Measurements from ENCODE around the gene SOS1.

SOS1 gene

DNA sequence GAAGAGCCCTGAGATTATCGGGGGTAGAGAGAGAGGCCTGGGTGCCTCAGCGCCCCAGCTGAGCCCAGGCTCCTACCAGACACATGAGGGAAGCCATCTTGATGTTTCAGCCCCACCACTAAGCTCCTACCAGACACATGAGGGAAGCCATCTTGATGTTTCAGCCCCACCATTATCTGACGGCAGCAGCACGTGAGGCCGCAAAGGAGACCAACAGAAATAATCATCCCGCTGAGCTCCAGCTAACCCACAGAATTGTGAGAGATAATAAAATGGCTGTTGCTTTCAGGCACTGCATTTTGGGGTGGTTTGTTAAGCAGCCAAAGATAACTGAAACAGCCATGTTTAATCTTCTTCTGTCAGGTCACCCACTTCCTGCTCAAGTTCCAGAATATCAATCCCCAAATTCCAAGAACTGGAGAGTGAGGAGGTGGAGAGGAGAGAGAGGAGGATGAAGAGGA is 29.3 kb upstream of the SOS1 start:
- H3K4me3 ChIP-seq (ENCODE audit: low read depth, low read length), result no peak overlapping the region
- no peaks in the 10 kb centered on the region for H3K27me3 ChIP-seq
- DNase-seq, result no peak
- no peaks in the 10 kb centered on the region for H3K4me1 ChIP-seq
- TF ChIP-seq, protein P1, sequence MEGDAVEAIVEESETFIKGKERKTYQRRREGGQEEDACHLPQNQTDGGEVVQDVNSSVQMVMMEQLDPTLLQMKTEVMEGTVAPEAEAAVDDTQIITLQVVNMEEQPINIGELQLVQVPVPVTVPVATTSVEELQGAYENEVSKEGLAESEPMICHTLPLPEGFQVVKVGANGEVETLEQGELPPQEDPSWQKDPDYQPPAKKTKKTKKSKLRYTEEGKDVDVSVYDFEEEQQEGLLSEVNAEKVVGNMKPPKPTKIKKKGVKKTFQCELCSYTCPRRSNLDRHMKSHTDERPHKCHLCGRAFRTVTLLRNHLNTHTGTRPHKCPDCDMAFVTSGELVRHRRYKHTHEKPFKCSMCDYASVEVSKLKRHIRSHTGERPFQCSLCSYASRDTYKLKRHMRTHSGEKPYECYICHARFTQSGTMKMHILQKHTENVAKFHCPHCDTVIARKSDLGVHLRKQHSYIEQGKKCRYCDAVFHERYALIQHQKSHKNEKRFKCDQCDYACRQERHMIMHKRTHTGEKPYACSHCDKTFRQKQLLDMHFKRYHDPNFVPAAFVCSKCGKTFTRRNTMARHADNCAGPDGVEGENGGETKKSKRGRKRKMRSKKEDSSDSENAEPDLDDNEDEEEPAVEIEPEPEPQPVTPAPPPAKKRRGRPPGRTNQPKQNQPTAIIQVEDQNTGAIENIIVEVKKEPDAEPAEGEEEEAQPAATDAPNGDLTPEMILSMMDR (IDR thresholded peaks at IDR 0.05; ENCODE audit: low read depth, low read length), result no peak
- no peaks in the 10 kb centered on the region for H3K9me3 ChIP-seq
- no peaks in the 10 kb centered on the region for H3K36me3 ChIP-seq

DNA sequence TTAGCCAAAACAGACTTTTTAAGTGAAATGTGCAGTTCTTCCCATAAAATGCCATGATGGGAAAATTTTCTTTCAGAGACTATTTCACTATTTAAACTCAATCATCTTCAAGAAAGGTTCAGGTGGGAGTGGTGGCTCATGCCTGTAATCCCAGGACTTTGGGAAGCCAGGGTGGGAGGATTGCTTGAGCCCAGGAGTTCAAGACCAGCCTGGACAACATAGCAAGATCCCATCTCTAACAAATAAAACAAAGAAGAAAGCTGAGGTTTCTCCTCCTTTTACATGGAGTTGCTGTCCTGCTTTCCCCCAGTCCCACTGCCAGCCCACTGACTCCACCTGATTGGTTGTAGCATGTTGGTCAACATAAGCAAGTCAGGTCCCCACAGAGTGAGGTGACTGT is 25.8 kb upstream of the SOS1 start:
- H3K36me3 ChIP-seq, result no peaks in the 10 kb centered on the region
- H3K27me3 ChIP-seq, result no peaks in the 10 kb centered on the region
- DNase-seq, result no peak
- H3K4me3 ChIP-seq (ENCODE audit: low read depth, low read length), result no peak overlapping the region
- no peaks in the 10 kb centered on the region for H3K9me3 ChIP-seq
- TF ChIP-seq, protein P1 (IDR thresholded peaks at IDR 0.05; ENCODE audit: low read depth, low read length), result no peak
- H3K4me1 ChIP-seq, result peaks cover 1% of the 10 kb centered on the region

DNA sequence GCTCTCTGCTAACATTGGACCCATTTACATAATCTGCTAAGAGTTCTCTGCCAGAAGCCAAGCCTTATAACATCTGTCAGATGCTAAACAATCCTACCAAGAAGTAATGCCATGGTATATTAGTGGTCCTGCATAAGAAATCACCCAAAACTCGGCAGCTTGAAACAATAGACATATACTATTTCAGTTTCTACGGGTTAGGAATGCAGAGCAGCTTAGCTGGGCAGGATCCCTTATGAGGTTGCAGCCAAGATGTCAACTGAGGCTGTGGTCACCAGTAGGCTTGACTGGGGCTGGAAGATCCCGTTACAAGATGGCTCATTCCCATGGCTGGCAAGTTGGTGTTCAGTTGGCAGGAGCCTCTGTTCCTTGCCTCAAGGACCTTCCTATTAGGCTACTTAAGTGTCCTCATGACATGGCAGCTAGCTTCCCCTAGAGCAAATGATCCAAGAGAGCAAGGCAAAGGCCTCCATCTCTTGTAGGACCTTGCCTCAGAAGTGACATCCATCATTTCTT is 25.1 kb upstream of the SOS1 start:
- Histone ChIP-seq H3K9me3 (no peaks in the 10 kb centered on the region), H3K4me3 (ENCODE audit: low read depth, low read length) (no peak overlapping the region), H3K4me1 (peaks cover 3% of the 10 kb centered on the region), H3K27me3 (no peaks in the 10 kb centered on the region), H3K36me3 (no peaks in the 10 kb centered on the region)
- DNase-seq, result no peak
- TF ChIP-seq, protein P1 (IDR thresholded peaks at IDR 0.05; ENCODE audit: low read depth, low read length), result no peak

DNA sequence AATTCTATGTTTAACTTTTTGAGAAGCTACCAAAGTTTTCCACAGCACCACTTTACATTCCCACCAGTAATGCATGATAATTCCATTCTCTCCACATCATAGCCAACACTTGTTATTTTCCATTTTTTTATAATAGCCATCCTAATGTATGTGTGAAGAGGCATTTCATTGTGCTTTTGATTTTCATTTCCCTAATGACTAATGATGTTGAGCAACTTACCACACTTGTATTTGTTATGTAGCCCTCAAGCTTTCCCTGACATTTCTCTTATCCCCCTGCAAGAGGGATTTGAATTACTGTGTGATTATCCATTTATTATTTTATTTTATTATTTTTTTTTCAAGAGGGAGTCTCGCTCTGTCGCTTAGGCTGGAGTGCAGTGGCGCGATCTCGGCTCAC is 23.6 kb upstream of the SOS1 start:
- no peak for DNase-seq
- no peak overlapping the region for H3K4me3 ChIP-seq (ENCODE audit: low read depth, low read length)
- TF ChIP-seq, protein P1 (IDR thresholded peaks at IDR 0.05; ENCODE audit: low read depth, low read length), result no peak
- H3K36me3 ChIP-seq, result no peaks in the 10 kb centered on the region
- no peaks in the 10 kb centered on the region for H3K27me3 ChIP-seq
- H3K9me3 ChIP-seq, result no peaks in the 10 kb centered on the region
- peaks cover 9% of the 10 kb centered on the region for H3K4me1 ChIP-seq

DNA sequence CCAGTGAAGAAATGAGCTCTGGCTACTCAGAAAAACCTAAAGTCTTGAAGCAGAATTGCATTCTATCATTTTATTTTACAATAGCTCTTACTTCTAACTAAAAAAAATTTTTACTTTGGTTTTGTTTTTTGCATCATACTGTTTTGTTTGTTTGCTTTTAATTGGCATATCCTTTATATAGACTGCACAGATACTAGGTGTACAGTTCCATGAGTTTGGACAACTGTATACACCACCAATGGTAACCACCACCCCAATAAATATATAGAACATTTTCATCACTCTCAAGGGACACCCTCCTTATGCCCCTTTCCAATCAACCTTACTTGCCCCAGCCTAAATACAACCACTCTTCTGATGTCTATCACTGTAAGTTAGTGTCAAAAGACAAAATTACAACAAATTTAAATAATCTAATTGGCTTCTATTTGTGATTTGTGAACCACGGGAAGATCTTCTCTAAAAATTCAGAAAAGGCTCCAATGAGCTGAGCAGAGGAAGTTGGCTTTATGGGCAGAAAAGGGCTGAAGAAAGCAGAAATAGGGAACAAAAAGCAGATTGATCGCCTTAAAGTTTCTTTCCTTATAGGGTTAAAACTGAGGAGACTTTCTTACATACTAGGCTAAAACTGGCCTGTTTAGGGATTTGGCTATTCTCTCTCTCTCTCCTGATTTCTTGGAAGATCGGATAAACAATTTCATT is 22.2 kb upstream of the SOS1 start:
- H3K9me3 ChIP-seq, result no peaks in the 10 kb centered on the region
- peaks cover 9% of the 10 kb centered on the region for H3K4me1 ChIP-seq
- no peak for DNase-seq
- H3K36me3 ChIP-seq, result no peaks in the 10 kb centered on the region
- TF ChIP-seq, protein P1 (IDR thresholded peaks at IDR 0.05; ENCODE audit: low read depth, low read length), result no peak
- no peak overlapping the region for H3K4me3 ChIP-seq (ENCODE audit: low read depth, low read length)
- H3K27me3 ChIP-seq, result no peaks in the 10 kb centered on the region

Measured in BE2C (cell line).